GM18520 (cell line): ENCODE measurements around the gene NUDCD3.

Source experiments
- ATAC-seq: cut with Tn5 transposase; IDR thresholded peaks from one replicate; pipeline ENCODE4 v1.9.1; 2021; ENCODE audit not compliant: unreplicated experiment

The NUDCD3 gene

DNA sequence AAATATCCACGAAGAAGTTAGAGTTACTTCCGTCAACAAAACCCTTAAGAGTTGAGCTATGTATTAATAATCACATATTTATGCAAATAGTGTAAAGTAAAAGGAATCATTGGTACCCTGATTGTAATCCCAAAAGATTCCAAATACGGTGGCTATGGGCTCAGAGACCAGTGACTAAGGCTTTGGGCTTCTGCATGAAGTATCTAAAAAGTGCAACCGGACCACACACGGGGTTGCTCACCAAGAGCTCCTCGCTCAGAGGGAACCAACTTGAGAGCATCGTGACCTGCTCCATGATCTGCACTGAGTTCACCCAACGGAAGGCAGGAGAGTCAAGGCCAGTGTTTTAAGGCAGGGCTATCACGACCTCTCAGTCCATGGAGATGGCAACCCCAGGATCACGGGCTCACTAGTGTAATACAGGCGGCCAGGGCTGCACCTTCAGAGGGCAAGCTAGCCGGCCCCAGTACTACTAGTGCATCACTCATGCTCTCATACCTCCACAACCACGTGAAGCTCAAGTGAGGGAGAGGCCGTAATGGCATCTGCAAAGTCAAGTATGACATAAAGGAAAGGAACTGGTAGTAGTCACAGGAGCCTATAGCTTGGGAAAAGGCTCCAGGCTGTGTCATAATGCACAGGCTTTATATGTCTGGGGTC lies 87.9 kb downstream of the NUDCD3 start:
- ATAC-seq: no peak

DNA sequence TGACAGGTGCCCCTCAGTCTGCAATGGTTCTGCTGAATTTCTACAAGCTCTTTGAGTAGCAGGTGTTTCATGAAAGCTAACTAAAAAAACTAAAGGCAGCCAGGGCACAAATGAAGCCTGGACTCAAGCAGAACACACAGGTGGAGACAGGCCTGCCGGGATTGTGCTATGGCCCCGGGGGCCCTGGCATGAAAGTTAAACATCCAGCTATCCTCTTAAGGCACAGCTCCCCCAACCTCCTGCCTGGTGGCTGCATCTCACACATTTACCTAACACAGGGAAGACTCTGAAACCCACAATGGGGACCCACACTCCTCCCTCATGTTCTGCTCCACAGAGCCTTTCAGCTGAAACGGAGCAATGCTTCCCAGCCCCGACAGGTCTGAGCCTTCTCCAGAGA lies 88.8 kb downstream of the NUDCD3 start:
- no peak for ATAC-seq

DNA sequence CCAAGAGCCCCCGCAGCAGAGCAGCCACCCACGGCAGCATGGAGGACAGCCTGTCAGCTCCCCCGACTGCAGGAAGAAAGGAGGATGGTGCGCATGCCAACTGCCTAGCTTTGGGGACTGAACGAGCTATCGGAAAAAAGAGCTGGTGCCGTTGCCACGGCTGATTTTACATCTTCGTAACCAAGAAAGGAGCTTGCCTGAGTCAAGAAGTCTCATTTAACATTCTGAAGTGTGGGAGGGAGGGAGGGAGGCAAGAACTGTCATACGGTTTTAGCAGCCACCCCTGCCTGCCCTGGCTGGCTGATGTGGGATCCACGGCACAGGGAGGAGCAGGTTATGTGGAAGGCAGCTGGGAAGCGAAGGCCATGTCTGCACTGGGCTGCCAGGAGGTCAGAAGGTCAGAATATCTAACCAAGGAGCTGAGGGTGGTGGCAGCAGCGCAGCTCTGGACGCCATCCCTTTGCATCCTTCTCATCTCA lies 90.4 kb downstream of the NUDCD3 start:
- no peak for ATAC-seq

DNA sequence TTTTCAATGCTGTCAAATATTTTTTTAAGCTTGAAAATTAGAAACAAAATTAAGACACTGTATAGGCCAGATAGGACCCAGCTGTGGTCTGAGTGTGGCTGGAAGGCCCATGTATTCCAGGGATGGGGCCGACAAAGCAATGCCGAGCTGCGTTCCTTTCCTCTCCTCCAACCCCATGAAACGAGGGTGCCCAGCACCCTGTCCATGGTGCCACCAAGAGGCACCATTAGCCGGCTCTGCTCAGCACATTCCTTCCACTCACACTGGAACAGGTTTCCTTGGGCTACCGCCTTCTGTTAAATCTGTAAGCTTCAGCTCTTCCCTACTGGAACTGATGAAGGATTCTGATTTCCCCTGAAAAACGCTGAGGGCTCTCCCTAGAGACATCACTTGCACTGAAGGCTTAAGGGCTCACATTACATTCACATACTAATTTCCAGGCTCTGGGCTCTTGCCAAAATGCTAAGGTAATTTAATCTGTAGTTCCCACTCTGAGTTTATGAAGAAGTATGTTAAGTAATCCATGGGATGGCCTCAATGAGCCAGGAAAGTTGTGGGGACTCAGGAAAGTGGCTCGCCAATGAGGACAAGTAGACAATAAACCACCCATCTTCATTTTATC lies 91.4 kb downstream of the NUDCD3 start:
- no peak for ATAC-seq

DNA sequence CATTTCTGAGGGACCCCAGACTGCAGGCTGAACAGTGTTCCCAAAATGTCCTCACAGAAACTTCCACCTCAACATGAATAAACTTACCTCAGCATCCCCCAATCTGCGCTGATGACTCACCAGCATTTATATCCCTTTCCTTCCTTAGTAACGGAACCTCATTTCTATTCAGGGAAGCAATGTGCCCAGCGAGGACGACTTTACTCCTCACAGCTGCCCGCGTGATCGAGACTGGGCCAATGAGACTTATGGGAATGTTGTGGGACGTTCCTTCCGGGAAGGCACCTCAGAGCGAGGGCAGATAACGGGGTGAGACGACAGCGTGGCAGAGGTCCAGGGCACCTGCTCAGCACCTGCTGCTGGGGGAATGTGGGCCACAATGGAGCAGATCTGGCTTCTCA lies 91.9 kb downstream of the NUDCD3 start:
- ATAC-seq: no peak

DNA sequence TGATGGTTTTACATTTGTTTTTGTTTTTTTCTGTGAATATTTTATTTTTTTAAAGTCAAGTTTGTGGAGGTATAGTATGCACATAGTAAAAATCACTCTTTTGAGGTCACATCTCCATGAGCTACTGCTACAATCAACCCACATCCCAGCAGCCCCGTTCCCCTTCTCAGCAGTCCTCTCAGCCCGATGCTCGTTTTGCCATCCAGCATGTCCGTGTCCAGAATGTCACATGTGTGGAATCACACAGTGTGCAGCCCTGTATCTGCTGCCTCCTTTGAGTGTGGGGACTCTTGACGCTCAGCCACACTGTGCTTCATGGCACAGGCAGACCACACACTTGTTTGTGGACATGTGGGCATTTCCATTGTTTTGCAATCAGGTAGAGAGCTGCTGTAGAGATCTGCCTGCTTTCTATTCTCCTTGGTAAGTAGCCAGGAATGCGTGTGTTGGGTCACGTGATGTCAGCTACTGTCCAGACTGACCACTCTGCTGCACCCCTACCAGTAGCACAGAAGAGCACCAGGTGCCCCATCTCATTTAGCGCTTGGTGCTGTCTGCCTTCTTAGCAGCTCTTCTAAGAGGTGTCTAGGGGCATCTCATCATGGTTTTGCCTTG lies 93.4 kb downstream of the NUDCD3 start:
- ATAC-seq: no peak

DNA sequence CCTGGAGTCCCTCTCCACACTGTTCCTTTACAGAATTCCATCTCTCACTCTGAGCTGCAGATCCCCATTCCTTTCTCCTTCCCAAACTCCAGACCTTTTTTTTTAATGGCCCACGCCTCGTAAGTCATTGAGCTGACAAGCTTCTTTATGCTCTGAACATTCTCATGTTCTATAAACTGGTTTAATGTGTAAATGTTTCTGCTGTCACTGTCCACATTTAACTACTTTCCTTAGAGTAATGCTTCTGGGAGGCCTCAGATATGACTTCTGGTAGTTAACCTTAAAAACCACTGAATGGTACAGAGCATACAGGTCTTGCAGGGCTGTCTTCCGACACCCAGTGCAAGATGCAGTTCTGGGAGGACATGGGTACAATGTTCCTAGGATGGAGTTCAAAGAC lies 94.0 kb downstream of the NUDCD3 start:
- no peak for ATAC-seq

DNA sequence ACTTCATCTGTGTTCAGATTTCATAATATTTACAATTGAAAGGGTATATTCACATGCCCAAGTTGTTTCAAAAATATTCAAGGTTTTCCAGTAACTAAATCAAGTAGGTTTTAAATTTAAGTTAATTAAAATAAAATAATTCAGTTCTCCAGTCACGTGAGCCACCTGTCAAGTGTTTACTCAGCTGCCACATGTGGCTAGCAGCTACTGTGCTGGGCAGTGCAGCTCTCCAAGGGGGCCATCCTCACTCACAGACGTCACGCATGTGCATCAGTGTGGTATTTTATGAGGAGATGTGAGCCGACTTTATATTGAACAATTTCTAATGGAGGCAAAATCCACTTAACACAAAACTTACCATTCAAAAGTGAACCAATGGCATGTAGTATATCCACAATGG lies 95.4 kb downstream of the NUDCD3 start:
- no peak for ATAC-seq

DNA sequence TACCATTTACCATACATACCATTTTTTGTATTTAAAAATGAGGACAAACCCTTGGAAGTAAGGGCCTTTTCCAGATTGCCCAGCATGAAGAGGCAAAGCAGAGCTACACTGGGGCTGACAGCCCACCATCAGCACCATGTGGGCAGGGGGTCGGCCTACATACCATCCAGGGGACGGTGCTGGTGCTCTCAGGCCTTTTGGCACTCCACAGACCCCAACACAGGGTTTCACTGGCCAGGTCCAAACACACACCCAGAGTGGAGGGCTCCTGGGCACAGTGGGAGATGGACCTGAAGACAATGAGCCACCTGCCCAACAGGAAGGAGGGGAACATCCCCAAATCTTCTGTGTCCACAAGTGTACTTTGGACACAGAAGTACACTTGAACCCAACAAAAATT lies 95.8 kb downstream of the NUDCD3 start:
- ATAC-seq: no peak

DNA sequence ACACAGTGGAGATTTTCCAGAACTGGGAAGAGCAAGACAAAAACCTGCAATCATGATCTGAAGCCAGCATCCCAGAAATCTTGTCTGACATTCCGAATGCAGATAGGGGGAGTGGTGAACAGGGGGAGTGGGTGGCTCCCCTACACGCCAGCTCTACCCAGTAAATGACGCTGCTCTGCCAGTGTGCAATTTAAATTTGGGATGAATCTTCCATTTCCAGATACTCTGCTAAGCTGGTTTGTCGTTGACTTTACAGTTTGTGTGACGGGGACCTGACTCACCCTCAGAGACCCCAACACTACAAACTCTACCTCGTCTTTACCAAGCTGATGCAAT lies 96.4 kb downstream of the NUDCD3 start:
- no peak for ATAC-seq

DNA sequence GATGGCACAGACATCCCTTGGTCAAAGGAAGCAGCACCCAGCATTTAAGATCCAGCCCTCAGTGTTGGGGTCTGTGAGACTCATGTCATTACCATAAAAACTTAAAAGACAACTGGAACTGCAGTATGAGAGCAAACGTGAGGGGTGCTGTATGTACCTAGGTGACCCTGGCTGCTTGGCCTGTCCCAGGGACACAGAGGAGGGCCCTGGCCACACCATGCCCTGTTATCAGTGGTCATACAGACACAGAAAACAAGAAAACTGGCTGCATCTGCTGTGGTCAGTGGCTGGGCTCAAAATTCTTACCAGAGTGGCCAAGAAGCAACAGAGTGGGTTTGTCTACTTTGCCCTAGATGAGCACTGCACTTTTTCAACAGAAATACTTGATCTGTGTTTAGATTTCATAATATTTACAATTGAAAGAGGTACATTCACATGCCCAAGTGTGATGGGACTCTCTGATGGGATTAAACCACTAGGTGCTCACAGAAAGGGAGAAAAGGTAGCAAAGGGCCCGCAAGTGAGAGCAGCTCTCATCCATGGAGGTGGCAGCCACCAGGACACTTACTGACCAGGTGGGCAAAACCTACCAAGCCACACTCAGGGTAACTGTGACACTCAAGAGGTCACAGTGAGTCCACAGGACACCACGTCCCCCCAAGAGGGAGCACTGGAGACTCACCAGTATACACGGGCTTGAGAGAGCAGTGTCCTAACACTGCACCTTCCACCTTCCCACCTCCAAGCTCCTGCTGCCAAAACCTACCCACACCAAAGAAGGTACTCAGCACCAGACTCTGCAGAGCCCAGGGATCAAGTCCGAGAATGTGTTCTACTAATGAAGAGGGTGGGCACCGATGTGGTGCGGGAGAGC lies 97.0 kb downstream of the NUDCD3 start:
- ATAC-seq: no peak

DNA sequence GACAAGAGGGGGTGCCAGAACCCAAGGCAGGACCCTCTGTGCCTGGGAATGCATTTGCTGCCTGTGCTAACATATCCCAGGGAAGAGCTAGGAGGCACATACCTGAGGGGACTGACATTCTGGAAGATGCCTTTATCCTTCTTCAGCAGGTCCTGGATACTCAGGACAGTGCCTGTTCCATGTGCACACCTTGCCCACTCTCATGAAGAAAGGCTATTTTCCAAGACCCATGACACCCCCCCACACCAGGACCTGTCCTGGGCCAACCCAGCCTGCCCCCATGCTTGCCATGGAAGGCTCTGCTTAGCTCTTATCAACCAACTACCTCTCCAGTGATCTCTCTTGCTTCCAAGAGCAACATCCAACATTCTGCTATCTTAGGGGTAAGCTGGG lies 97.8 kb downstream of the NUDCD3 start:
- ATAC-seq: no peak

DNA sequence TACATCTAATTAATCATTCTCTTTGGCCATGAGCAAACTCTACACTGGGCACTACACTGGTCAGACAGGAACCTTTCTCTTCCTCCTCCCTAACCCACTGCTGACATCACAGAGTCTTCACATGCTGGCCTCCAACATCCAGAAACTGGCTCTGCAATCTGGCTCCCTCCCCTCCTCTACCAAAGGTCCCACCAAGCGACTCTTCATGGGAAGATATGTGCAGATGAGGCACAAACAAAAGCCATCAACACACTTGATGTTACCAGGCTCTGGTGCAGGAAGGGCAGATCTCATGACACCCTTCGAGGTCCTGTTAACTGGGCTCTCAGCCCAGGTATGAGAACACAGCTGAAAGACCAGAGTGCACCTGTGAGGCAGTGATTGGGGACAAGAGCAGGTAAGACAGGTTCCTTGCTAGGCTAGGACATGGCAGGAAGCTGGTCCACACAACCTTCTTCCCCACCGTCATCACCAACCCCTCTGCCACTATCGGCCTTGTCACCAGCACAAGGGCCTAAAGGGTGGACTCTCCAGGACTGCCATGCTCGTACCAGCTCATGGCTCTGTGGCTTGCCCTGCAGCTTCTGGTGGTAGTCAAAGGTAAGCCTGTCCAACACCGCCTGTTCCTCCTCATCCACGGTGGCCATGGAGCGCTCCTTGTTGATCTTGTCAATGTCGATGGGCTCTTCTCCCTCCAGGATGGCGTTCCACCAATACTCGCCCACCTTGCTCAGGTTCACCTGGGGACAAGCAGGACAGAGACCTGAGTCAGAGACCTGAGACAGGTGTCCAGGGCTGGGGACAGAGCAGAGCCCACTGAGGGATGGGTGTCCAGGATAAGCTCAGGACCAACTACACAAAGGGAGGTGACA lies 98.5 kb downstream of the NUDCD3 start:
- ATAC-seq: no peak

DNA sequence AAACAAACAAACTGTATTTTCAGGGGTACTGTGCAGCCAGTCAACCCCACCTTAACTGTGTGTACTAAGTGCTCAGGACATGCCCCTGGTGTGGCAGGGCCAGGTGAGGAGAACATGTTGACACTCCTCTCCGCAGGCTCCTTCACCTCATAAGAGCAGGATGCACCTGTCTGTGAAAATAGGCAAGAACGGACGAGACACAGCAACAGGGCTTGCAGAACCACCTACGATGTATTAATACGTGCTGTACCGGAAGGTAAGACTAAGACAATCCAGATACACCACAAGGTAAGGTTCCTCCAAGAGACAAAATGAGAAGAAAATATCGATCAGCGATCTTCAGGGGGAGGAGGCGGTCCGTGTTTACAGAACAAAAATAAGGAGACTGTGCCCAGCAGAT lies 99.3 kb downstream of the NUDCD3 start:
- no peak for ATAC-seq

DNA sequence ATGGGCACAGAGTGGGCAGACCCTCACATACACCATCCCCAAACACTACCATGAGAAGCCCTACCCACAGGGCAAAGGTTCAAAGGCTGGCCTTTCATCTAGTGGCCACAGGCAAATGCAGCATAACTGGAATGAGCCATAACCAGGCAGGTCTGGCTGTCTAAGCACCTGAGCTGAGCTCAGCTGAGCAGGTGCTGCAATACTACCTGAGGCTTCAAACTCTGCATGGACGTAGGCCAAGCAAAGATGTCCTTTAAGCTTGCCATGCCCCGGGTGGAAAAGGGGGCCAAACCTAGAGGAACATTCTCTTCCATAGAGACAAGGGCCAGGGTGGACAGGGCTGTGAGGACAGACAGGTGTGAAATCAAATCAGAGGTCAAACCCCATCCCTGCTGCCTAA lies 99.8 kb downstream of the NUDCD3 start:
- ATAC-seq: no peak

DNA sequence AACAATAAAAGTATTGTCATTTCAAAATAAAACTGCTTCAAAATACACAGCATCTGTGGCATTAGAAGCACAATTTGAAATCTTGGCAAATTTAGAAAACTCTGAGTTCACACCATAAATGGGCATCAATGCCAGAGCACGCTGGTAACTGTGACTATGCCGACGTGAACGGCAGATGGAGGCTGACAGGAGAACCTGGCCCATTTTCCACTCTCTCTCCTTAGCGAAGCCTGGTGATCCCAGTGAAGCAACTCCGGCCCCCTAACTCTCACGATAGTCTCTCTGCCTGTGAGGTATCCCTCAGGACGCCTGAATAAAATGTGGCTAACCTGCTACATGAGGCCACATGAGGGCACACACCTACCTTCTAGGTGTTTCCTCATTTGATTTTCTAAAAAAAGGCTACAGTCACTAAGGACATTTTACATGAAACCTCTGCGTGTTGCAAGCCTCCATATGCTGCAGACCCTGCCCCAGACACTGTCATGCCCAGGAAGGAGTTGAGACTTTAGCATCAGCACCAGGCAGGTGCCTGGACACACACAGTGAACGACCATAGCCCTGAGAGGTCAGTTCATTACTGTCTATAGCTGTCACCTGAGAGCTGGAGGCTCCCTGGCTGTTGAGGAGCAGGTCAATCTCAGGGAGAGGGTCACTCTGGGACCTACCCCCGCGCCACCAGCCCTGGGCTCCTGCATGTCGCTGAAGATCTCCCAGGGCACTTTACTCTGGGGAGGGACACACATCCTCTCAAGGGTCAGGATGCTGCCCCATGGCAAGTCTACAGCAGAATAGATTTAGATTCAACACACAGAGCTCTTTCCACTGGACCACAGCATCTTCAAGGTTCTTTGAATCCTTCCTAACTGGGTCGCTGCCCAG lies 102.1 kb downstream of the NUDCD3 start:
- no peak for ATAC-seq

DNA sequence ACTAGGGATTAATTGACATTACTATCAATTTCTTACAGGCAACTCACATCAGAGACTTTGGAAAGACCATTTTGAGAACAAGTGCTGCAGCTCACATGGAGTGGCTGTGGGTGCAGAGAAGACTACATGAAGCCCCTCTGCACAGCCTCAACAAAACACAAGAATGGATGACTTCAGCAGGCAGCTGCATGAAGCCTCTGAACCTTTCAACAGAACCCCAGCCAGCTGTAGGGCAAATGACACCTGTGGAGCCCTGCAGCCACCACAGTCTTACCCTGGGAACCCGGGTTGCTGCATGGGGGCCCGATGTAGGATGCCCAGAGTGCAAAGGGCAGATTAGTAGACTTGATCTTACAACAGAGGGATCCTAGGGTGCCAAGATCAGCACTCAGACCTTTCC lies 103.1 kb downstream of the NUDCD3 start:
- no peak for ATAC-seq

DNA sequence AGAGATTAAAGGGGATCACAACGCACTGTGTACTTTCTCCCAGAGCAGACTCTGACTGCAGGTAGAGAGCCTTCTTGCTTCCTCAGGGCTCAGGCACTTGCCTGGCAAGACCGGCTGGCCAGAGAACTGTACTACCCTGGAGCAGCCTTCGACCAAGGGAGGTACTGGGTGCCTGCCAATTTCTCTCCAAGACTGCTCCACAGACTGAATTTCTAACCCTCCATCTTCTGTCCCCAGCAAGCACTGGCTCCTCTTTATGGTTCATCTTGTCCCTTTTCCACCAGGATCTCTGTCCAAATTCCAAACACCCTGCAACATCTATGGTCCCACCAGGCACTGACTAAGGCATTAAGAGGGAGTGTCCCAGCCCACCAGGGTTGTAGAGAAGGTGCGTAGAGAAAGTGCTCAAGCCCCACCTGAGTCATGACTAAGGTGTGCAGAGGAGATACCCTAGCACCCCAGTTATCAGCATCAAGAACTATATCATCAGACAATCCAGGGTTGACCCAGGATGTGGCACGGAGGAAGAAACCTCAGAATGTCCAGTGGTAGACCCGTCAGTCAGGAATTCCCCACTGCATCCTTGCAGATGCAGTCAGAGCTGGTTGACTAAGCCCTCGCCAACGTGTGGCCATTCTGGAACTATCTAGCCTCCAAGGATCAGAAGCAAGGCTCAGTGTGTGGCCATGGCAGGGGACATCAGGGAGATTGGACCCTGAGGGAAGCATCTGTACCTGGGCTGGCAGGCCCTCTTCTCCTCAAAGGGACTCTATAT lies 104.1 kb downstream of the NUDCD3 start:
- ATAC-seq: no peak
